ENCODE results near the gene BCL11A.

The BCL11A gene

DNA sequence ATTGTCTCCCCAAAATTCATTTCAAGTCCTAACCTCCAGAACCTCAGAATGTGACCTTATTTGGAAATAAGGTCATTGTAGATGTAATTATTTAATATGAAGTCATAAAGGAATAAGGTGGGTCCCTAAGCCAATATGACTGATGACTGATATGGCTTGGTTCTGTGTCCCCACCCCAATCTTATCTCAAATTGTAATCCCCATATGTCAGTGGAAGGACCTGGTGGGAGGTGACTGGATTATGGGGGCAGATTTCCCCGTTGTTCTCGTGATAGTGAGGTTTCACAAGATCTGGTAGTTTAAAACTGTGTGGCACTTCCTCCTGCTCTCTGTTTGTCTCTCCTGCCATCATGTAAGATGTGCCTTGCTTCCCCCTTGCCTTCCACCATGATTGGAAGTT is 43.0 kb upstream of the BCL11A start:
- TF ChIP-seq TAF1 (IDR thresholded peaks at IDR 0.05; ENCODE audit: low read depth) (no peak), EP300 (IDR thresholded peaks at IDR 0.05; ENCODE audit: borderline replicate concordance) (no peak), YY1 (IDR thresholded peaks at IDR 0.05; ENCODE audit: low read depth) (no peak), CREB1 (IDR thresholded peaks at IDR 0.05; ENCODE audit: low read depth) (no peak), EGR1 (IDR thresholded peaks at IDR 0.05) (no peak), ZBTB7A (IDR thresholded peaks at IDR 0.05; ENCODE audit: low read depth) (no peak), CEBPB (IDR thresholded peaks at IDR 0.05) (no peak), FOXM1 (IDR thresholded peaks at IDR 0.05; ENCODE audit: borderline replicate concordance, low read depth) (no peak), RAD21 (IDR thresholded peaks at IDR 0.05; ENCODE audit: low read depth) (no peak), TEAD4 (IDR thresholded peaks at IDR 0.05) (no peak), TCF12 (IDR thresholded peaks at IDR 0.05; ENCODE audit: low read depth) (no peak), NFIC (IDR thresholded peaks at IDR 0.05) (no peak)
- TF ChIP-seq, protein P1, sequence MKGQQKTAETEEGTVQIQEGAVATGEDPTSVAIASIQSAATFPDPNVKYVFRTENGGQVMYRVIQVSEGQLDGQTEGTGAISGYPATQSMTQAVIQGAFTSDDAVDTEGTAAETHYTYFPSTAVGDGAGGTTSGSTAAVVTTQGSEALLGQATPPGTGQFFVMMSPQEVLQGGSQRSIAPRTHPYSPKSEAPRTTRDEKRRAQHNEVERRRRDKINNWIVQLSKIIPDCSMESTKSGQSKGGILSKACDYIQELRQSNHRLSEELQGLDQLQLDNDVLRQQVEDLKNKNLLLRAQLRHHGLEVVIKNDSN (IDR thresholded peaks at IDR 0.05), result no peak
- TF ChIP-seq, protein P2, sequence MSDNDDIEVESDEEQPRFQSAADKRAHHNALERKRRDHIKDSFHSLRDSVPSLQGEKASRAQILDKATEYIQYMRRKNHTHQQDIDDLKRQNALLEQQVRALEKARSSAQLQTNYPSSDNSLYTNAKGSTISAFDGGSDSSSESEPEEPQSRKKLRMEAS (IDR thresholded peaks at IDR 0.05), result no peak
- TF ChIP-seq, protein P3, sequence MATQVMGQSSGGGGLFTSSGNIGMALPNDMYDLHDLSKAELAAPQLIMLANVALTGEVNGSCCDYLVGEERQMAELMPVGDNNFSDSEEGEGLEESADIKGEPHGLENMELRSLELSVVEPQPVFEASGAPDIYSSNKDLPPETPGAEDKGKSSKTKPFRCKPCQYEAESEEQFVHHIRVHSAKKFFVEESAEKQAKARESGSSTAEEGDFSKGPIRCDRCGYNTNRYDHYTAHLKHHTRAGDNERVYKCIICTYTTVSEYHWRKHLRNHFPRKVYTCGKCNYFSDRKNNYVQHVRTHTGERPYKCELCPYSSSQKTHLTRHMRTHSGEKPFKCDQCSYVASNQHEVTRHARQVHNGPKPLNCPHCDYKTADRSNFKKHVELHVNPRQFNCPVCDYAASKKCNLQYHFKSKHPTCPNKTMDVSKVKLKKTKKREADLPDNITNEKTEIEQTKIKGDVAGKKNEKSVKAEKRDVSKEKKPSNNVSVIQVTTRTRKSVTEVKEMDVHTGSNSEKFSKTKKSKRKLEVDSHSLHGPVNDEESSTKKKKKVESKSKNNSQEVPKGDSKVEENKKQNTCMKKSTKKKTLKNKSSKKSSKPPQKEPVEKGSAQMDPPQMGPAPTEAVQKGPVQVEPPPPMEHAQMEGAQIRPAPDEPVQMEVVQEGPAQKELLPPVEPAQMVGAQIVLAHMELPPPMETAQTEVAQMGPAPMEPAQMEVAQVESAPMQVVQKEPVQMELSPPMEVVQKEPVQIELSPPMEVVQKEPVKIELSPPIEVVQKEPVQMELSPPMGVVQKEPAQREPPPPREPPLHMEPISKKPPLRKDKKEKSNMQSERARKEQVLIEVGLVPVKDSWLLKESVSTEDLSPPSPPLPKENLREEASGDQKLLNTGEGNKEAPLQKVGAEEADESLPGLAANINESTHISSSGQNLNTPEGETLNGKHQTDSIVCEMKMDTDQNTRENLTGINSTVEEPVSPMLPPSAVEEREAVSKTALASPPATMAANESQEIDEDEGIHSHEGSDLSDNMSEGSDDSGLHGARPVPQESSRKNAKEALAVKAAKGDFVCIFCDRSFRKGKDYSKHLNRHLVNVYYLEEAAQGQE (IDR thresholded peaks at IDR 0.05; ENCODE audit: low read depth), result no peak

DNA sequence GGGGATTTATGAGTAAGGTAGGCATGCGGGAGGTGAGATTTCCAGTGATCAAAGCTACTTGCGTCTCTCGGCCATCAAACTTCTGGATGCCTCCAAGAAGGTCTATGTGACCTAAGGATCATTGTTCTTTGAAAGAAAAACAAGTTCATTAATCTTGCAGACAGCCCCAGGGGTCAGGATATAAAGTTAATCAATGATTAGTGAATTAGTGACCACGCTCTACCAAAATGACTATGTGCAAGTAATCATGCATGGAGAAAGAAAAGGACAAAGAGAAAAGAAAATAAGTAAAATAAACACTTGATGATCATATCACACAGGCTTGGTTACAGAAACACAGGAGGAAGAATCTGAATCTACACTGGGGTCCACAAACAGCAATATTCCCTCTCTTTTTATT is 42.5 kb upstream of the BCL11A start:
- TF ChIP-seq ZBTB7A (IDR thresholded peaks at IDR 0.05; ENCODE audit: low read depth), result no peak
- TF ChIP-seq NFIC (IDR thresholded peaks at IDR 0.05), result no peak
- TF ChIP-seq EGR1 (IDR thresholded peaks at IDR 0.05), result no peak
- TF ChIP-seq CEBPB (IDR thresholded peaks at IDR 0.05), result no peak
- TF ChIP-seq CREB1 (IDR thresholded peaks at IDR 0.05; ENCODE audit: low read depth), result no peak
- TF ChIP-seq, protein P1 (IDR thresholded peaks at IDR 0.05), result no peak
- TF ChIP-seq, protein P3 (IDR thresholded peaks at IDR 0.05; ENCODE audit: low read depth), result no peak
- TF ChIP-seq YY1 (IDR thresholded peaks at IDR 0.05; ENCODE audit: low read depth), result no peak
- TF ChIP-seq TAF1 (IDR thresholded peaks at IDR 0.05; ENCODE audit: low read depth), result no peak
- TF ChIP-seq EP300 (IDR thresholded peaks at IDR 0.05; ENCODE audit: borderline replicate concordance), result no peak
- no peak for TF ChIP-seq TCF12 (IDR thresholded peaks at IDR 0.05; ENCODE audit: low read depth)
- TF ChIP-seq, protein P2 (IDR thresholded peaks at IDR 0.05), result no peak
- TF ChIP-seq FOXM1 (IDR thresholded peaks at IDR 0.05; ENCODE audit: borderline replicate concordance, low read depth), result no peak
- TF ChIP-seq TEAD4 (IDR thresholded peaks at IDR 0.05), result no peak
- no peak for TF ChIP-seq RAD21 (IDR thresholded peaks at IDR 0.05; ENCODE audit: low read depth)

DNA sequence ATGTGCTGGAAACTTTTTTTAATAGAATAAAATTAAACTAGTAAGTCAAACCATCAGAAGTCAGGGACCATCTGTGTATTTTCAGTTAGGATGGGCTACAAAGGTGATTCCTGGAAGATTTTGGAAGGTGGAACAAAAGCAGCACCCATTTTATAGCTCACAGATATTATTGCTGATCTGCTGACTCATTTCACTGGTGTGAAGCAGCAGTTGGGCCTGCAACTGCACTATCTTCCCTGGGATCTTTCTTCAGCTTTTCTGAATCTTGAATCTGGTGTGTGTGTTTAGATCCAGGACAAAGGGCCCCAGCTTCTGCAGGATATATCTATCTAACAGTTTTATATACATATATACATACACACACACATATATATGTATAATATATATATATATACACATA is 35.6 kb upstream of the BCL11A start:
- TF ChIP-seq FOXM1 (IDR thresholded peaks at IDR 0.05; ENCODE audit: borderline replicate concordance, low read depth) (no peak), EGR1 (IDR thresholded peaks at IDR 0.05) (no peak), EP300 (IDR thresholded peaks at IDR 0.05; ENCODE audit: borderline replicate concordance) (no peak), CREB1 (IDR thresholded peaks at IDR 0.05; ENCODE audit: low read depth) (no peak), RAD21 (IDR thresholded peaks at IDR 0.05; ENCODE audit: low read depth) (no peak), TEAD4 (IDR thresholded peaks at IDR 0.05) (no peak), TCF12 (IDR thresholded peaks at IDR 0.05; ENCODE audit: low read depth) (no peak)
- TF ChIP-seq, protein P3 (IDR thresholded peaks at IDR 0.05; ENCODE audit: low read depth), result no peak
- TF ChIP-seq, protein P1 (IDR thresholded peaks at IDR 0.05), result no peak

DNA sequence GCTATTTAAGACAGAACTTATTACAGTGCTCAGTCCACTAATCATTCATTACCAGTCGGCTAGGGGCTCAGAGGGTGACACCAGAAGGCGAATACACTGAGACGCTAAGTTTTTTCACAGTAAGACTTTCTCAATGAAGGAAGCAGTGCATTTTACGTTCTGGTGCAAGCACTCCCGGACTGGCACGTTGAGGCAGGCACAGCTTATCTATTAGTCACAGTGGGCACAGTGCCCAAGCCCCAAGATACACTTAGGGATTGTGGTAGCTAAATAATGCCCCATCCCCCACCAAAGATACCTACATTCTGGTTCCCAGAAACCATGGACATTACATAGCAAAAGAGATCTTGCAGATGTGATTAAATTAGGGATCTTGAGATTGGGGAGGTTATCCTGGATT is 32.6 kb upstream of the BCL11A start:
- TF ChIP-seq EGR1 (IDR thresholded peaks at IDR 0.05), result no peak
- TF ChIP-seq EP300 (IDR thresholded peaks at IDR 0.05; ENCODE audit: borderline replicate concordance), result no peak
- TF ChIP-seq, protein P3 (IDR thresholded peaks at IDR 0.05; ENCODE audit: low read depth), result no peak
- no peak for TF ChIP-seq RAD21 (IDR thresholded peaks at IDR 0.05; ENCODE audit: low read depth)
- no peak for TF ChIP-seq TCF12 (IDR thresholded peaks at IDR 0.05; ENCODE audit: low read depth)
- TF ChIP-seq ZBTB7A (IDR thresholded peaks at IDR 0.05; ENCODE audit: low read depth), result no peak
- TF ChIP-seq TEAD4 (IDR thresholded peaks at IDR 0.05), result no peak
- no peak for TF ChIP-seq CEBPB (IDR thresholded peaks at IDR 0.05)
- TF ChIP-seq, protein P1 (IDR thresholded peaks at IDR 0.05), result no peak
- TF ChIP-seq, protein P2 (IDR thresholded peaks at IDR 0.05), result no peak
- no peak for TF ChIP-seq NFIC (IDR thresholded peaks at IDR 0.05)
- no peak for TF ChIP-seq FOXM1 (IDR thresholded peaks at IDR 0.05; ENCODE audit: borderline replicate concordance, low read depth)
- TF ChIP-seq TAF1 (IDR thresholded peaks at IDR 0.05; ENCODE audit: low read depth), result no peak
- TF ChIP-seq YY1 (IDR thresholded peaks at IDR 0.05; ENCODE audit: low read depth), result no peak
- TF ChIP-seq CREB1 (IDR thresholded peaks at IDR 0.05; ENCODE audit: low read depth), result no peak

Measured in Ishikawa (cell line).